Natural killer cell (primary cell): ENCODE measurements around the gene LYPLAL1. TPM values are rescaled to one million over a fixed set of nuclear protein-coding genes. Genes with fewer than 3 reads are reported as not detected.

Experiments used
- ATAC-seq, 3 donors: fragments of 150-1000 bp in 2 of 3; fragments of 200-7000 bp in 1 of 3; cut with Tn5 transposase; 1 replicate in 1 of 3; 2 replicates in 2 of 3; pipeline ENCODE4 v1.10.0; 2021; ENCODE audit warnings: mild to moderate bottlenecking in 2 of 3, moderate library complexity in 2 of 3
- DNase-seq, 2 donors: peaks; one replicate each; pipeline versions ENCODE4 v3.0.0 to v3.0.0-alpha.2; 2013 to 2021; ENCODE audit warnings: mixed read lengths in 1 of 2
- H3K27ac ChIP-seq: one replicate; pipeline ENCODE4 v1.5.1; 2013; ENCODE audit warnings: mild to moderate bottlenecking, low read length
- H3K27me3 ChIP-seq: one replicate; pipeline ENCODE4 v1.6.1; 2013; ENCODE audit warnings: low read length; ENCODE audit not compliant: control insufficient read depth, insufficient read depth
- H3K36me3 ChIP-seq: one replicate; pipeline ENCODE4 v1.6.1; 2013; ENCODE audit warnings: low read length; ENCODE audit not compliant: control insufficient read depth, insufficient read depth
- H3K4me1 ChIP-seq: one replicate; pipeline ENCODE4 v1.6.1; 2013; ENCODE audit warnings: low read length; ENCODE audit not compliant: control insufficient read depth, insufficient read depth
- H3K4me3 ChIP-seq: one replicate; pipeline ENCODE4 v1.5.1; 2013; ENCODE audit warnings: low read length
- H3K9me3 ChIP-seq: one replicate; pipeline ENCODE4 v1.6.1; 2013; ENCODE audit warnings: low read length; ENCODE audit not compliant: control insufficient read depth, insufficient read depth
- H3K27ac Mint-ChIP-seq, 2 donors: one replicate each; pipeline ENCODE4 v1.8.0; 2022; ENCODE audit warnings: mild to moderate bottlenecking in 2 of 2, mixed read lengths in 2 of 2, moderate library complexity in 1 of 2
- H3K27me3 Mint-ChIP-seq, 2 donors: one replicate each; pipeline ENCODE4 v1.8.0; 2022; ENCODE audit warnings: low read depth in 2 of 2, mixed read lengths in 2 of 2
- H3K36me3 Mint-ChIP-seq: one replicate; pipeline ENCODE4 v1.8.0; 2022; ENCODE audit warnings: mixed read lengths
- H3K4me1 Mint-ChIP-seq, 2 donors: one replicate each; pipeline ENCODE4 v1.8.0; 2022; ENCODE audit warnings: mixed read lengths in 2 of 2
- H3K4me3 Mint-ChIP-seq: one replicate; pipeline ENCODE4 v1.8.0; 2022; ENCODE audit warnings: mild to moderate bottlenecking, moderate library complexity, mixed read lengths
- H3K9me3 Mint-ChIP-seq, 2 donors: one replicate each; pipeline ENCODE4 v1.8.0; 2022; ENCODE audit warnings: mixed read lengths in 2 of 2
- WGBS: methylation state at CpG from one replicate; pipeline ENCODE4 v1.1.7; 2013; ENCODE audit warnings: missing lambda C conversion rate; ENCODE audit not compliant: insufficient coverage; 5-methylcytosine and 5-hydroxymethylcytosine counted together
- intact Hi-C: fragments of 100-400 bp; cut with micrococcal nuclease; formaldehyde crosslinking; loops from one replicate; pipeline ENCODE4 v1.14.2; 2022
- total RNA-seq, 4 donors: library from RNA; stranded (reverse); fragments of 120-200 nt in 1 of 4; gene quantifications; one replicate each; pipeline versions ENCODE4 v1.2.3 to v1.2.4, GENCODE V29; 2013 to 2022
- TF ChIP-seq, protein P1 (sequence below): fragments of 200-600 bp; IDR thresholded peaks from one replicate; pipeline ENCODE4 v1.8.0; 2022; ENCODE audit warnings: antibody characterized with exemption

The LYPLAL1 gene
- total RNA-seq, 3 donors from 2014 or later (not counting 1 experiment from before 2014, with no cell fraction given), result 13.1 to 18.3 (median 15.9) TPM

DNA sequence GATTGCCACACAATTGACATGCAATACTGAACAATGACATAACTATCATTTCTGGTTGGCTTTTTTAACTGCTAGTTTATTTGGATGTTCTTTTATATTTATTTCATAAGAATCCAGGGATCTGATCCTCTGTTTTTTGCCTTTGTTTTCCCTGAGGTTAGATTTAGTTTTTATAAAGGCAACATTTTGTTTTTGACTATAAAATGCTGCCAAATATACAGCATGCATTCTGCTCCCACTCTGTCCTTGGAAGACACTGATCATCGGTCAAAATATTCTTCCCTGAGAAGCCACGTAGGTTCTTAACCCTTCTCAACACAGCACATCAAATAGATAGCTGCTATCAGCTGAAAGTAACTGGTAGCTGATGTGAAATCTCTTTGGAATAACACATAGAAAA, 52.5 kb downstream of the LYPLAL1 start:
- Mint-ChIP-seq H3K27ac (no peak overlapping the region), H3K9me3 (no peaks in the 10 kb centered on the region), H3K27me3 (no peaks in the 10 kb centered on the region), H3K4me1 (peaks cover 0 to 5% of the 10 kb centered on the region in 2 donors), H3K36me3 (no peaks in the 10 kb centered on the region), H3K4me3 (no peak overlapping the region)
- no peak overlapping the region for H3K4me3 ChIP-seq
- H3K27ac ChIP-seq, result no peak overlapping the region
- no peaks in the 10 kb centered on the region for H3K27me3 ChIP-seq
- TF ChIP-seq, protein P1, sequence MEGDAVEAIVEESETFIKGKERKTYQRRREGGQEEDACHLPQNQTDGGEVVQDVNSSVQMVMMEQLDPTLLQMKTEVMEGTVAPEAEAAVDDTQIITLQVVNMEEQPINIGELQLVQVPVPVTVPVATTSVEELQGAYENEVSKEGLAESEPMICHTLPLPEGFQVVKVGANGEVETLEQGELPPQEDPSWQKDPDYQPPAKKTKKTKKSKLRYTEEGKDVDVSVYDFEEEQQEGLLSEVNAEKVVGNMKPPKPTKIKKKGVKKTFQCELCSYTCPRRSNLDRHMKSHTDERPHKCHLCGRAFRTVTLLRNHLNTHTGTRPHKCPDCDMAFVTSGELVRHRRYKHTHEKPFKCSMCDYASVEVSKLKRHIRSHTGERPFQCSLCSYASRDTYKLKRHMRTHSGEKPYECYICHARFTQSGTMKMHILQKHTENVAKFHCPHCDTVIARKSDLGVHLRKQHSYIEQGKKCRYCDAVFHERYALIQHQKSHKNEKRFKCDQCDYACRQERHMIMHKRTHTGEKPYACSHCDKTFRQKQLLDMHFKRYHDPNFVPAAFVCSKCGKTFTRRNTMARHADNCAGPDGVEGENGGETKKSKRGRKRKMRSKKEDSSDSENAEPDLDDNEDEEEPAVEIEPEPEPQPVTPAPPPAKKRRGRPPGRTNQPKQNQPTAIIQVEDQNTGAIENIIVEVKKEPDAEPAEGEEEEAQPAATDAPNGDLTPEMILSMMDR, result no peak
- H3K4me1 ChIP-seq, result no peaks in the 10 kb centered on the region
- H3K9me3 ChIP-seq, result no peaks in the 10 kb centered on the region
- 87% methylated on average over 2 of the region's 2 CpGs for WGBS
- DNase-seq, result no peak
- H3K36me3 ChIP-seq, result no peaks in the 10 kb centered on the region
- no peak for ATAC-seq
- intact Hi-C loops, result no loop called here

DNA sequence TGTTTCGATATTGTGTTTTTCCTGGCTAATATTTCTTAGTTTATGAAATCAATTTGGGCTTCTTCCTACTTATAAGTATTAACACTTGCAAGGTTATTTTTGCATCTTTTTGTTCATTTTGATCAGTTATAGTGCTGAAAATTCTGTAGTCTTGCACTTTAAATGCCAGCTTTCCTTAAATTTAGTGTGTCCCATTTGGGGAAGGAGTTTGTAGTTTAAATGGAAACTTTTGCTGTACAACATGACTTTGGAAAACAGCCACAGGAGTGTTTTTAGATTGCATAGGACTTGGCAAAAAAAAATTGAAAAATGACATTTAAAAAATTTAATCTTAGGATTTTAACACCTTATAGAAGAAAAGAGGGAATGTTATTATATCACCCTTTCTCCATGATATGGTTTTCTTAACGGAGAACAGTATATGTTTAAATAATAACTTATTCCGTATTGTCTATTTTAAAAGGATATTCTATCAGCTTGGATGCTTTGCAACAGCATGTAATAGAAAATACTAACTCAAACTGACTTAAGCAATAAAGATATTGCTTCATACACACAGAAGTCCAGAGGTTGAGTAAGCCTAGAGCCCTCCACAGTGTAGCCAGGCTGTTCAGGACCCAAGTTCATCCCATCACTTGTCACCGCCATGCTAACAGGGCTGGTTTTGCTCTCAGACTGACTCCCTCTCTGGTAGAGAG, 53.8 kb downstream of the LYPLAL1 start:
- Histone ChIP-seq H3K4me3 (no peak overlapping the region), H3K36me3 (no peaks in the 10 kb centered on the region), H3K27ac (no peak overlapping the region), H3K27me3 (no peaks in the 10 kb centered on the region), H3K4me1 (no peaks in the 10 kb centered on the region), H3K9me3 (no peaks in the 10 kb centered on the region)
- intact Hi-C loops, result no loop called here
- Mint-ChIP-seq H3K27me3 (no peaks in the 10 kb centered on the region), H3K27ac (no peak overlapping the region), H3K9me3 (no peaks in the 10 kb centered on the region), H3K4me1 (peaks cover 0 to 5% of the 10 kb centered on the region in 2 donors), H3K36me3 (no peaks in the 10 kb centered on the region), H3K4me3 (no peak overlapping the region)
- ATAC-seq (no peak), DNase-seq (no peak)
- WGBS, result 92% methylated on average over 1 of the region's 4 CpGs
- TF ChIP-seq, protein P1, result no peak

DNA sequence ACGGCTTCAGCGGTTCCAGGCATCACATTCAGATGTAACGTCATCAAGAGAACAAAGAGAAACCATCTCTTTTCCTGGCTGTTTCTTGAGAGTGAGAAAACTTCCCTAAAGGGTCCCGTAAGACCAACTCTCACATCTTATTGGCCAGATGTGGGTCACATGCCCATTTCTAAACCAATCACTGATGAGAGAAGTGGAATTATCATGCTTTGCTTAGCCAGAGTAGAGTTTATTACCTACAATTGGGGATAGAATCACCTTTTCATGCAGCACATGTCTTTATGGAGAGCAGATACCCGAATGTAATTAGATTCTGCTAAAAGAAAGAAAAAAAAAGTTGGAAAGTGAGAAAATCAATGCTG, 54.4 kb downstream of the LYPLAL1 start:
- intact Hi-C loops, result no loop called here
- no peak overlapping the region for H3K27ac ChIP-seq
- no peak overlapping the region for H3K27ac Mint-ChIP-seq

More for the DNA sequence above, 54.4 kb downstream of the LYPLAL1 start:
- Mint-ChIP-seq H3K27me3 (no peaks in the 10 kb centered on the region), H3K4me1 (peaks cover 0 to 5% of the 10 kb centered on the region in 2 donors), H3K9me3 (no peaks in the 10 kb centered on the region), H3K4me3 (no peak overlapping the region), H3K36me3 (no peaks in the 10 kb centered on the region)
- Histone ChIP-seq H3K36me3 (no peaks in the 10 kb centered on the region), H3K9me3 (no peaks in the 10 kb centered on the region), H3K27me3 (no peaks in the 10 kb centered on the region), H3K4me1 (no peaks in the 10 kb centered on the region), H3K4me3 (no peak overlapping the region)
- TF ChIP-seq, protein P1, result no peak
- no peak for ATAC-seq
- no peak for DNase-seq
- 97% methylated on average over 4 of the region's 5 CpGs for WGBS
